Measurements from ENCODE around the gene PIP5K1C.

Gene PIP5K1C

DNA sequence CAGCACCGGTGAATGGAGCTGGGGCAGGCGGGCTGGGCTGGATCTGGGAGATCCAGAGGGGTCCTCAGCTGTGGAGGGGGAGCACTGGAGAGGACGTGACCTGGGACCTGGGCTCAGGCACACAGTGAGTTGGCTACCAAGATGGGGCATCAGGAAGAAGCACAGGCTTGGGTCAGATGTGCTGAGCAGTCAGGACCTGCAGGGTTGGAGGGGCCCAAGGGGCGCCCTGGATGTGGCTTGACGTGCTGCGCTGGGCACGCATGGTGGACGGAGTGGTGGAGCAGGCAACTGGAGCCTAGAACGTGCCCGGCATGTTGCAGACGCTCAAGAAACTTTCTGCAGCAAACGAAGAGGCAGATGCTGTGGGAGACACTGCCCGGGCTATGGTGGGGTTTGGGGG, 20.7 kb downstream of the PIP5K1C start:
- H3K9ac ChIP-seq (ENCODE audit: low read depth, low read length) = no peak overlapping the region
- peaks cover 7% of the 10 kb centered on the region for H3K36me3 ChIP-seq (ENCODE audit: insufficient read depth, low read length)
- H3K9me3 ChIP-seq (replicated peaks; ENCODE audit: low read length) = peaks cover 5% of the 10 kb centered on the region
- H3K4me1 ChIP-seq (ENCODE audit: control insufficient read depth, insufficient read depth, low read length) = no peaks in the 10 kb centered on the region
- no peak overlapping the region for H3K4me3 ChIP-seq (ENCODE audit: low read length)
- no peaks in the 10 kb centered on the region for H3K27me3 ChIP-seq (ENCODE audit: control insufficient read depth, insufficient read depth, low read length)
- no peak overlapping the region for H3K4me2 ChIP-seq (ENCODE audit: low read length)

DNA sequence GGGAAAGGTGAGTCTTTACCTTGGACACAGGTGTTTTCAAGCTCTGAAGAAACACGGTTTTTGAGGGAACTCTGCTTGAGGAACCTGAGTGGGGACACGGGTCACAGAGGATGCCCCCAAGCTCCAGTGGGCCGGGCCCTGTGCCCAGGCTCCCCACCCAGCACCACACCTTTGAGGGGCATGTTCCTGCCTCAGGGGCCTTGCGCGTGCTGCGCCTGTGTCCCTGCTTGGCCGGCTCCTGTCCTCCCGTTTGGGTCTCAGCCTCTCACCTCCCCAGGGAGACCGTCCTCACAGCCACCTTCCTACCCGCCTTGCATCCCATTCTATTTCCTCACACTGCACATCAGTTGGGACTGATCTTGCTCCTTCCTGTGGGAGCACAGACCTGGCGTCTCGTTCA, 21.1 kb downstream of the PIP5K1C start:
- Histone ChIP-seq H3K4me3 (ENCODE audit: low read length) (no peak overlapping the region), H3K9me3 (replicated peaks; ENCODE audit: low read length) (peaks cover under 1% of the 10 kb centered on the region), H3K27me3 (ENCODE audit: control insufficient read depth, insufficient read depth, low read length) (no peaks in the 10 kb centered on the region), H3K4me2 (ENCODE audit: low read length) (no peak overlapping the region), H3K9ac (ENCODE audit: low read depth, low read length) (no peak overlapping the region), H3K36me3 (ENCODE audit: insufficient read depth, low read length) (peaks cover 3% of the 10 kb centered on the region), H3K4me1 (ENCODE audit: control insufficient read depth, insufficient read depth, low read length) (no peaks in the 10 kb centered on the region)

- no peak overlapping the region for H3K4me3 ChIP-seq (ENCODE audit: low read length)
- H3K9me3 ChIP-seq (replicated peaks; ENCODE audit: low read length) = no peaks in the 10 kb centered on the region
- H3K4me2 ChIP-seq (ENCODE audit: low read length) = no peak overlapping the region
- H3K27me3 ChIP-seq (ENCODE audit: control insufficient read depth, insufficient read depth, low read length) = no peaks in the 10 kb centered on the region
- H3K4me1 ChIP-seq (ENCODE audit: control insufficient read depth, insufficient read depth, low read length) = no peaks in the 10 kb centered on the region
- H3K36me3 ChIP-seq (ENCODE audit: insufficient read depth, low read length) = no peaks in the 10 kb centered on the region
- no peak overlapping the region for H3K9ac ChIP-seq (ENCODE audit: low read depth, low read length)
These were observed 22.1 kb downstream of the PIP5K1C start for GRCh38 chr19:3678188-3678587.

DNA sequence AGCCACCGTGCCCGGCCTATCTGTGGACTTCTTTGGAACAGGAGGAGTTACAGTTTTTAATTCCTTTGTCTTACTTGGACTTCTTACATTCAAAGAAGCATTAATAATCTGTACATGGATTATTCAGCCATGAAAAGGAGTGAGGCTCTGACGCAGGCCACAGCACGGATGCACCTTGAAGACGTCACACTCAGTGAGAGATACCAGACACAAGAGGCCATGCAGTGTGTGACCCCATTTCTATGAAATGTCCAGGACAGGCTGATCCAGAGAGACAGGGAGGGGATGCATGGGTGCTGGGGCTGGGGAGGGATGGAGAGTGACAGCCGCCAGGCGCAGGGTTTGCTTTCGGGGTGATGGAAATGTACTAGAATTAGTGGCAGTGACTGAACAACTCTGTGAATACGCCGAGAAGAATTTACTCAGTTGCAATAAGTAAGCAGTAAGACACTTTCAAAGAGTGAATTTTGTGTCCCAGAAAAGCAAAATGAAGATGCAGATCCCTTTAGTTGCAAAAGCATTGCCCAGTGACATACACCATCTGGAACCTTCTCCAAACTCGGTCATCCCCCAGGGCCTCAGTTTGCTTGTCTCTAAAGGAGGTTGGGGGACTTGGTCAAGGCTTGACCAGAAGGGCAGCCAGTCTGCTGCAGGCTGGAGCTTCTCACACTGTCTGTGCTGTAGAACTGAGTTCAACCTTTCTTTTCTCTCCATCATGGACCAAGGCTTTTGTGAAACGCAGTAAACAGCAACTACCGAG, 25.3 kb downstream of the PIP5K1C start:
- Histone ChIP-seq H3K4me1 (ENCODE audit: control insufficient read depth, insufficient read depth, low read length) (peaks cover 27% of the 10 kb centered on the region), H3K4me2 (ENCODE audit: low read length) (no peak overlapping the region), H3K36me3 (ENCODE audit: insufficient read depth, low read length) (no peaks in the 10 kb centered on the region), H3K4me3 (ENCODE audit: low read length) (no peak overlapping the region), H3K9me3 (replicated peaks; ENCODE audit: low read length) (no peaks in the 10 kb centered on the region), H3K9ac (ENCODE audit: low read depth, low read length) (no peak overlapping the region), H3K27me3 (ENCODE audit: control insufficient read depth, insufficient read depth, low read length) (no peaks in the 10 kb centered on the region)

GRCh38 chr19:3673506-3674439, 26.5 kb downstream of the PIP5K1C start:
- H3K4me1 ChIP-seq (ENCODE audit: control insufficient read depth, insufficient read depth, low read length) = peaks cover 27% of the 10 kb centered on the region
- H3K9ac ChIP-seq (ENCODE audit: low read depth, low read length) = no peak overlapping the region

DNA sequence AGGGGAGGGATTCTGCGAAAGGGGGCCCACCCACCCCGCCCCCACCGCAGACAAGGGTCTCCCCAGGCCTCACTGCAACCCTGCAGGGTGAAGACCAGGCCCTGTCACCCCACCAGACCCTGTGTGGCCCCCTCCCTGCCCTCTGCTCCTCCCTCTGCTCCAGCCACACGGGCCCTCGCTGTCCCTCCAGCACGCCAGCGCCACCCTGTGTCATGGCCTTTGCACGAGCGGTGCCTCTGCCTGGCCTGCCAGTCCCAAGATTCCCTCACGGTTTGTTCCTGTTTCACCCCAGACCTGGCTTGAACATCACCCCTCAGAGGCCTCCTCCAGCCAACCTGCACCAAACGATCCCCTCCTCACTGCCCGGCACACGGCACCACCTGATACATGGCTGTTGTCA, 27.3 kb downstream of the PIP5K1C start:
- Histone ChIP-seq H3K36me3 (ENCODE audit: insufficient read depth, low read length) (no peaks in the 10 kb centered on the region), H3K9ac (ENCODE audit: low read depth, low read length) (no peak overlapping the region), H3K4me2 (ENCODE audit: low read length) (no peak overlapping the region), H3K9me3 (replicated peaks; ENCODE audit: low read length) (no peaks in the 10 kb centered on the region), H3K27me3 (ENCODE audit: control insufficient read depth, insufficient read depth, low read length) (no peaks in the 10 kb centered on the region), H3K4me1 (ENCODE audit: control insufficient read depth, insufficient read depth, low read length) (peaks cover 27% of the 10 kb centered on the region), H3K4me3 (ENCODE audit: low read length) (no peak overlapping the region)

More at GRCh38 chr19:3673506-3674439, 26.5 kb downstream of the PIP5K1C start:
- Histone ChIP-seq H3K4me3 (ENCODE audit: low read length) (no peak overlapping the region), H3K27me3 (ENCODE audit: control insufficient read depth, insufficient read depth, low read length) (no peaks in the 10 kb centered on the region), H3K9me3 (replicated peaks; ENCODE audit: low read length) (no peaks in the 10 kb centered on the region), H3K4me2 (ENCODE audit: low read length) (no peak overlapping the region), H3K36me3 (ENCODE audit: insufficient read depth, low read length) (no peaks in the 10 kb centered on the region)

DNA sequence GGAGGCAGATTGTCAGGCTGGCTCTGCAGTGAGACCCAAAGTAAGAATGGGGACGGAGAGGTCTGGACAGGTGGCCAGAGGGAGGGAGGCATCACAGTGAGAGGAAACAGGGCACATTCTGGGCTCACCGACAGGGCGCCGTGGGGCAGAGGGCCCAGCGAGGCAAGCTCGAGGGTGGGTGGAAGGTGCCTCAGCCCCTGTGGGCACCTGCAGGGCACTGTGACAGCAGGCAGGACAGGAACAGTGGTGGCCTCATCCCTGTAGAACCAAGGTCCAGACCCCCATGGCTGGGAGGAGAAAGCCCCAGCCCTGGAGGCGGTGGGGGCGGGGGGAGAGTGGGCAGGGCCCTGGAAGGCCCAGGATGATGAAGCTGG, 27.7 kb downstream of the PIP5K1C start:
- no peaks in the 10 kb centered on the region for H3K36me3 ChIP-seq (ENCODE audit: insufficient read depth, low read length)
- H3K9ac ChIP-seq (ENCODE audit: low read depth, low read length) = no peak overlapping the region
- peaks cover 27% of the 10 kb centered on the region for H3K4me1 ChIP-seq (ENCODE audit: control insufficient read depth, insufficient read depth, low read length)
- no peak overlapping the region for H3K4me3 ChIP-seq (ENCODE audit: low read length)
- no peaks in the 10 kb centered on the region for H3K27me3 ChIP-seq (ENCODE audit: control insufficient read depth, insufficient read depth, low read length)
- H3K9me3 ChIP-seq (replicated peaks; ENCODE audit: low read length) = no peaks in the 10 kb centered on the region
- H3K4me2 ChIP-seq (ENCODE audit: low read length) = no peak overlapping the region

GRCh38 chr19:3671680-3672574, 28.3 kb downstream of the PIP5K1C start:
- H3K9ac ChIP-seq (ENCODE audit: low read depth, low read length) = peak overlapping the region; percentile 79
- no peaks in the 10 kb centered on the region for H3K9me3 ChIP-seq (replicated peaks; ENCODE audit: low read length)
- no peaks in the 10 kb centered on the region for H3K36me3 ChIP-seq (ENCODE audit: insufficient read depth, low read length)
- no peaks in the 10 kb centered on the region for H3K27me3 ChIP-seq (ENCODE audit: control insufficient read depth, insufficient read depth, low read length)
- peaks cover 27% of the 10 kb centered on the region for H3K4me1 ChIP-seq (ENCODE audit: control insufficient read depth, insufficient read depth, low read length)
- peak overlapping the region; percentile 77 for H3K4me2 ChIP-seq (ENCODE audit: low read length)
- H3K4me3 ChIP-seq (ENCODE audit: low read length) = peak overlapping the region; percentile 55

DNA sequence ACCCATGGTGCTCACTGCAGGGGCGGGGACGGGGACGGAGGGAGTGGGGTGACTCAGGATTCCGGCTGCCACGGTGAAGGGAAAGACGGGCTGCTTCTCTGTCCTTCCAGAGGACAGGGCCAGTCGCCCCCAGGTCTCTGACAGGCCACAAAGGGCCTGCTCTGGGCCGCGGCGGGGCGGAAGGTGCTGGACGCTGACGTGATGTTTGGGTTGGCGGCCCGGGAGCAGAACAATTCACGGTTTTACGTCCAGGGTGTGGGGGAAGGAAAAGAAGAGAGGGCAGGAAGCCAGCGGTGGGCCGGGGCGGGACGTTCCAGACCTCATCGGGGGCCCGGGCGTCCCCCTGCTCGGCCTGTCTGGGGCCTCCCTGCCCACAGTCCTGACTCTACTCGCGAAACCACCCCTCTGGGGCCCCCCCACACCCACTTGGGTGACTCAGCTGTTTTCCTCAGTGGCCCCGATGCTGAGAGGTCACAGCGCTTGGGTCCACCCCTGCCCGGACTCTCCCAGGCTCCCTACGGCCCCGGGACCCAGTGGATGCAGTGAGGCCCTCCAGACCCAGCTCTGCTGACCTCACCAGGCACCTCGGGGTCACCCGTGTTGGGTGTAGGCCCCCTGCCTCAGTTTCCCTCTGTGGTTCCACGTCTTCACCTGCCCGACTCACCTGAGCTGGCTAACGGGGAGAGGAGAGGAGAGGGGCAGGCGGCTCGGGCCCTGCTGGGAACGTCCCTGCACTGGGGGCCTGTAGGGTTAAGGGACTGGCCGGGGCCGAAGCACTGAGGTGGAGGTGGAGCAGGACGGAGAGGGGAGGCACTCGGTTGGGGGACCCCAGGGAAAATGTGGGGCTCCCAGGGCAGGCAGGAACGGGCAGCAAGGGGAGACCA, 29.2 kb downstream of the PIP5K1C start:
- Histone ChIP-seq H3K9me3 (replicated peaks; ENCODE audit: low read length) (no peaks in the 10 kb centered on the region), H3K27me3 (ENCODE audit: control insufficient read depth, insufficient read depth, low read length) (no peaks in the 10 kb centered on the region), H3K4me1 (ENCODE audit: control insufficient read depth, insufficient read depth, low read length) (peaks cover 27% of the 10 kb centered on the region), H3K36me3 (ENCODE audit: insufficient read depth, low read length) (peaks cover 2% of the 10 kb centered on the region), H3K4me3 (ENCODE audit: low read length) (peak overlapping the region; percentile 55), H3K9ac (ENCODE audit: low read depth, low read length) (peak overlapping the region; percentile 79), H3K4me2 (ENCODE audit: low read length) (peak overlapping the region; percentile 77)

GRCh38 chr19:3669947-3670795, 30.1 kb downstream of the PIP5K1C start:
- peaks cover 33% of the 10 kb centered on the region for H3K4me1 ChIP-seq (ENCODE audit: control insufficient read depth, insufficient read depth, low read length)

More at GRCh38 chr19:3669947-3670795, 30.1 kb downstream of the PIP5K1C start:
- Histone ChIP-seq H3K4me2 (ENCODE audit: low read length) (peak overlapping the region; percentile 77), H3K4me3 (ENCODE audit: low read length) (peak overlapping the region; percentile 55), H3K27me3 (ENCODE audit: control insufficient read depth, insufficient read depth, low read length) (no peaks in the 10 kb centered on the region), H3K36me3 (ENCODE audit: insufficient read depth, low read length) (peaks cover 3% of the 10 kb centered on the region), H3K9me3 (replicated peaks; ENCODE audit: low read length) (no peaks in the 10 kb centered on the region), H3K9ac (ENCODE audit: low read depth, low read length) (peak overlapping the region; percentile 79)

Data from skeletal muscle satellite cell (primary cell).